HG03280 (cell line): Measurements from ENCODE around the gene FIBP.
"Not testable (repeated sequence)": the region's sequence is repeated elsewhere in the genome, so short reads cannot be mapped to it uniquely, and the experiment has no call there.

Experiments used
- ATAC-seq: cut with Tn5 transposase; IDR thresholded peaks from one replicate; pipeline ENCODE4 v1.9.1; 2021; ENCODE audit warnings: mild to moderate bottlenecking, moderate library complexity; ENCODE audit not compliant: unreplicated experiment

Gene FIBP

DNA sequence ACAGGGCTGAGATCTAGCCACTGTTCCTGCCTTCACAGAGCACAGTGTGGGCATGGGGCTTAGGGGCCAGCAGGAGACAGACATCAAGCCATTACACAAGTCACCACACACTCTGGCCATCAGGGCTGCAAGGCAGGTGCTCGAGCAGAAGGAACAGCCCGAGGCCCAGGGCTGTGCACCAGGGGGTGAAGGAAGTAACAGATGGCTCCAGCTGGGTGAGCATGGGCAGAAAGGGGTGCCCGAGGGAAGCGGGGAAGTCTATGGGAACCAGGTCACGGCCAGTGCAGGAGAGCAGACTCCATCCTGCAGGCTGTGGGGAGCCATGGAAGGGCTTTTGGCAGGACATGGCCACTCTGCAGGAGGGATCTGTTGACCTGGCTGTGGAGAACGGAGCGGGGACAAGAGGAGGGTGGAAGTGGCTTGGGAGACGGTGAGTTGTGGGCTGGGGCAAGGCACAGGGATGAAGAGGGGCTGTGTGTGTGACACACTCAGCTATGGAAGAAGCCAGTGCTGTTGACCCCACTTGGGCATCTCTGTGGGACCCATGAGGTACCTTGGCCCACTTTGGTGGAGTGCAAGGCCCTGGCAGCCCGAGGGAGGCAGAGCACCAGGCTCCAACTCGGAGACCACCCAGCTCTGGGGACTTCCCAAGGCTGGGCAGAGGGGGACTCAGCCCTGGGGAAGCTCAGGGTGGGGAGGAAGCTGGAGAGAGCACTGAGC is 27.0 kb upstream of the FIBP start:
- ATAC-seq = no peak

DNA sequence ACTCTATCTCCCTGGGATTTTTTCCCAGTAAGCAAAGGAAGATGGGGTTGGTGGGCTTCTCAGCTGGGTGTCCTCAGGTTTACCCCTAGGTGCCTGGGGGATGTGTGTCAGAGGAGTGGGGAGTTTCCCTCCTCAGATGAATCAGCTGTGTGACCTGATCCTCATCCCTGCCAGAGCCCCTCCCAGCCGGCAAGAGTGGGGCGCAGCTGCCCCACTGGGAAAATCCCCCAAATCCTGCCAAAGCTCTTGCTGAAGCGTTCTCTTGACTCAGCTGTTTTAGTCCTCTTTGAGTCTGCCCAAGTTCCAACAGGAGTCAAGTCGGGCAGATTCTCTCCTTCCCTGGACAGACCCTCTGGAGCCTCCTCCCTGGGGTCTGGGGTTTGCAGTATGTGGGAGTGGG is 24.6 kb upstream of the FIBP start:
- no peak for ATAC-seq

DNA sequence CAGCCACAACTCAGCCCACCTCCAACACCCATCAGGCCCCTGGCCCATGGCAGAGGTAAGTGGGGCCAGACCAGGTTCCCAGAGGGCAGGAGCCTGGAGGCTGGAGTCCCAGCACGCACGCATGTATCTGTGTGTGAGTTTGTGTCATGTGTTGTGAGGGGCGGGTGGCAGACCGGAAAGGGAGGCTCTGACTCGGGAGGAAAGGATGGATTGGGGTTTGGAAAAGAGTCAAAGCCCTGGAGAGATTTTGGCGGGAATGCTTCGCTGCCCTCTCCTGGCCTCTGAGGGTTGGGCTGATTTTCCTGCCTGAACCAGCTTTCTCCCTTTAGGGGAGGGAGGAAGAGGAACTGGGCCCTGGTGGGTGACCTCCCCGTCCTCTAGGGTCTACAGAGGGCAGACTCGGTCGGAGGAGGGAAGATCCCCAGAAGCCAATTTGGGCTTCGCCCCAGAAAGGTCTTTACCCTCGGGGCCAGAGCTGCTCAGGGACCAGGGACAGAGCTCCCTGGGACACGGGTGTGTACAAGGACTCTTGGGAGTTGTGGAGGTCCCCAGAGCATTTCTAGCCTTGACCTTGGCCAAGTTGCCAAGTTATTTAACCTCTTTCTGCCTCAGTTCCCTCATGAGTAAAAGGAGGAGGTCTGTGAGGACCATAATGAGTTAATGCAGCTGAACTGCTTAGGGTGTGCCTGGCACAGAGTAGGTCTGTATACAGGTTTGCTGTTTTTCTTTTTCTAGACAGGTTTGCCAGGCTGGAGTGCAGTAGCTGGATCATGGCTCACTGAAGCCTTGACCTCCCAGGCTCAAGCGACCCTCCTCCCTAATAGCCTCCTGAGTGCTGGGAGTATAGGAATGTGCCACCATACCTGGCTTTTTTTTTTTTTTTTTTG is 23.7 kb upstream of the FIBP start:
- no peak for ATAC-seq

- ATAC-seq = no peak
Measured at GRCh38 chr11:65907878-65908277, 19.6 kb upstream of the FIBP start.

DNA sequence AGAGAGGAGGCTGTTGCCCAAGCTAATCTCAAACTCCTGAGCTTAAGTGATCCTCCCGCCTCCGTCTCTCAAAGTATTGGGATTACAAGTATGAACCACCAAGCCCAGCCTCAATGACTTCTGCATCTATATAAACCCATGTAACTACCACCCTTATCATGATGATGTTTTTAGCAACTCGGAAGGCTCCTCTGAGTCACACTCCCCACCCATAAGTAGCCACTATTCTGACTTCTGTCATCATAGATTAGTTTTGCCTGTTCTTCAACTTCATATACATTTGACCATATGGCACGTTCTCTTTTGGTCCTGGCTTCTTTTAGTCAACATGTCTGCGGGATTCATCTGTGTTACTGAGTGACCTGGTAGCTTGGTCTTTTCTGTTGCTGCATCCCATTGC is 18.3 kb upstream of the FIBP start:
- no peak for ATAC-seq

- no peak for ATAC-seq
Measured at GRCh38 chr11:65903715-65904114, 15.4 kb upstream of the FIBP start.

DNA sequence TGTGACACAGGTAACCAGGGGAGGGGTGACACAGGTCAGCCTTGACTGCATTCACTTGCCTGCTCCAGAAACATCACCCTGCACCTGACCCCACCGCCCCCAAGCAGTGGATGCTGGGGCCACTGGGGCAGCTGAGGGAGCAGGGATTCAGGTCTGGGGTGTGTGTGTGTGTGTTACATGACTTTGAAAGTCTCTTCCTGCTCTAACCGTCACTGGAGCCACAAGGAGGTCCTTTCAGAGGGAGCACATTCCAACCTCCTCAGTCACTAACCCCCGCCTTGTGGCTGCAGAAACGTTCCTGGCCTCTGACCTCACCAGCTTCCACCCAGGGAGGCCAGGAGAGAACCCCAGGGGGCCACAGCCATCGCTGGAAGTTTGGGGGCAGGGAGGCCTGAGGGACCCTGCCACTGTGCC is 14.8 kb upstream of the FIBP start:
- ATAC-seq = no peak

GRCh38 chr11:65900899-65901180 is 12.6 kb upstream of the FIBP start:
- no peak for ATAC-seq

GRCh38 chr11:65900125-65900898 is 12.0 kb upstream of the FIBP start, which contains the start of gene FOSL1:
Gene FOSL1 (minus strand): TSS chr11:65900388. CDS start chr11:65900339, 49 bp downstream.
- ATAC-seq = peak; percentile 74

GRCh38 chr11:65899356-65900124 is 11.3 kb upstream of the FIBP start:
- ATAC-seq = peak; percentile 11

DNA sequence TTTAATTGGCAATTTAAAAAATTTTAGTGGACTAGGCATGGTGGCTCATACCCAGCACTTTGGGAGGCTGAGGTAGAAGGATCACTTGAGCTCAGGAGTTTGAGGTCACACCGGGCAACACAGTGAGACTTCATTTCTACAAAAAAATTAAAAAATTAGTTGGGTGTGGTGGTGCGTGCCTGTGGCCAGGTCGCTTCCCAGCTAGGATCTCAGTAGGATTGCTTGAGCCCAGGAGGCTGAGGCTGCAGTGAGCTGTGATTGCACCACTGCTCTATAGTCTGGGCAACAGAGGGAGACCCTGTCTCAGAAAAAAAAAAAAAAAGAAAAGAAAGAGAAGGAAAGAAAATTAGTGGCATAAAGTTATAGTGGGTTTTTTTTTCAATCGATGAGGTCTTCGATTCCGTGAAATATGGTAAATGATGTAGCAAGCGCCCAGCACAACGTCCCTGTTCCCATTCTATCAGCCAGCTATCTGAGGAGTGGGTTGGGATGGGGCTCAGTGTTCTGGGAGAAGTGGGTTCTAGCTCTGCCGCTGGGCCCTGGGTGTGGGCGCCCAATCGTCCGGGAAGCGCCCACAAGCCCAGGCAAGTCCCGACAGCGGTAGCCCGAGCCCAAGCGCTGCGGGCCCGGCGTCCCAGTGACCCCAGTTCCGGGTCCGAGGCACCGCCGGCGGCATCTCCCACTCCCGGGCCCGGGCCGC is 10.5 kb upstream of the FIBP start:
- no peak for ATAC-seq

DNA sequence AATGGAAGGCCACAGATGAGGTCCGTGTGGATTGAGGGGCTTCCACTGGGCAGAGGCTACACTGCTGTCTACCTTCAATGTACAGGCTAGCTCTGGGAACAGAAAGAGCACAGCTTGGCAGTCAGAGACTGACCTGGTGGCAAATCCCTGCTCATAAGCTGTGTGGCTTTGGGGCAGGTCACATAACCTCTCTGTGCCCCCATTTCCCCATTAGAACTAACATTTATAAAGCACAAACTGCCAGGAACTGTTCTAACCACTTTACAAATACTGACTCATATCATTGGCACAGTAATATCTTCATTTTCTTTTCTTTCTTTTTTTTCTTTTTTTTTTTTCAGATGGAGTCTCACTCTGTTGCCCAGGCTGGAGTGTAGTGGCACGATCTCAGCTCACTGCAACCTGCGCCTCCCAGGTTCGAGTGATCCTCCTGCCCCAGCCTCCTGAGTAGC is 8.8 kb upstream of the FIBP start:
- no peak for ATAC-seq

DNA sequence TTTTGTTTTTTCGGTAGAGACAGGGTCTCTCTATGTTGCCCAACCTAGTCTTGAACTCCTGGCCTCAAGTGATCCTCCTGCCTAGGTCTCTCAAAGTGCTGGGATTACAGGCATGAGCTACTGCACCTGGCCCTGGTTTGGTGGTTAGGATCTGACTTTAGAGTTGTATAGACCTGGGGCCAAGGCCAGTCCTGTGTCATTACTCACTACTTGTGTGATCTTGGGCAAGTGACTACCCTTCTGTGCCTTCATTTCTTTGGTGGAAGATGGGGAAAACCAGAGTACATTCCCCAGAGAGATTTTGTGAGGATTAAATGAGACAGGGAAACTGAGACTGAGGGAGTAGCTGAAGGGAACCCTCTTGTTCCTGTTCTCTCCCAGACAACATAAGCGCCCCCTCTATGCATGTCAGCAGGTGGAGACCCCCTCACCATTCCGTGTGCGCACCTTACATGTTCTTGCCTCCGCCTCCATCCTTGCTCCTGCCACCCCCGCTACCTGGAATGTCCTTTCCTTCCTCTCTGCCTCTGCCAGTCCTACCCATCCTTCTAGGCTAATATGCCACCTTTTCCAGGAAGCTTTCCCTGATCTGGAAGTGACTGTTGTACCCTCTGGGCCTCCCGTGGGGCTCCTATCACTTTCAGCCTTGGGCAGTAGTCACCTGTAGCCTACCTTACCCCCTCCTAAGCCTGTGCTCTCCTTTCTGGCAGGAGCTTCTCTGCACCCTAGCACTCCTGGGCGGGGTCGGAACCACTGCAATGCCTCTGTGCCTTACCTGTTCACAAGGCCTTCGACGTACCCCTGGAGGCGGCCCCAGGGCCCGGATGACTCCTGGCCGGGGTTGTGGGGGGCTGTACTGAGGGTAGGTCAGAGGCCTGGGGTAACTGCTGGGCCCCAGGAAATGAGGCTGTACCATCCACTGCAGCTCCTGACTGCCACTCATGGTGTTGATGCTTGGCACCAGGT is 8.0 kb upstream of the FIBP start:
- ATAC-seq = no peak

DNA sequence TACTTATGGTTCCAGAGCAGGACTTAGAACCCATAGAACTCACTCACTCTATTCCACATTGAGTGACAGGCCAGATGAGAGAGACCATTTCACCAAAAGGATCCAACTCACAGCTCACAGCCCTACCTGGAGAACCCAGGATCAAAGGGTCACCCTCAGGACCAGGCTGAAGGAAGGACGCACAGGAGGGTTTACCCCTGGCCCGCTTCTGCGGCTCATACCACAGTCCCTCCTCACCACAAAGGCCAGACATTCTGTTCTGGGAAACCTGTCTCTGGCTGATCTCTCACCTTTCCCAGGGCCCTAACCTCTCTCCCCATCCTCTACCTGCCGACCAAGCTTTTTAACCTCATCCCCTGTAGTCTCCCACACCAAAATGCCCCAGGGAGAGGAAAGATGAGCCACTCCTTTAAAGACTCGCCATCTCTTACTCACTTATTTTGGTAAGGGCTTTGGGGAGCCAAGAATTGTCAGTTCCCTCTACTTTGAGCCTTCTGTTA is 7.3 kb upstream of the FIBP start:
- ATAC-seq = no peak

DNA sequence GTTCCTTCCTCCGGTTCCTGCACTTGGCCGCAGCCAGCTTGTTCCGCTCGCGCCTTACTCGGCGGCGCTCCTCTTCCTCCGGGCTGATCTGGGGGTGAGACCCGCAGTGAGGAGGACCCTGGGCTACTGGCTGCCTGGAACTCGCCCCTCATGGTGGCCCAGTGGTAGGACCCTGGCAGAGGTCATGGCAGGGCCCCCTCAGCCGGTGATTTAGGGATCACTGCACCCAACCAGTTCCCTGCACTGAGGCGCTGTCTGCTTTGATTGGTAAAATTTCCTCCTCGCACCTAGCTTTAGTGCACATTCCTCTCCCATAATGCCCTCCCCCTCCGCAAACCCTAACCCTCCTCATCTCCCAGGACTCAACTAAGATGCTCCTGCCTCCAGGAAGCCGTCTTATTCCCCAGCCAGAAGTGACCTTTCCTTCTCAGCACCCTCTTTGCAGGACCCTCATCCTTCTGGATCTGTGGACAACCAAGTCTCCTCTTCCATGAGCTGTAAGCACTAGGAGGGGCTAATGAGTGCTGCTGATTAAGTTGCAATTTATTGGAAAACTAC is 5.8 kb upstream of the FIBP start:
- no peak for ATAC-seq

DNA sequence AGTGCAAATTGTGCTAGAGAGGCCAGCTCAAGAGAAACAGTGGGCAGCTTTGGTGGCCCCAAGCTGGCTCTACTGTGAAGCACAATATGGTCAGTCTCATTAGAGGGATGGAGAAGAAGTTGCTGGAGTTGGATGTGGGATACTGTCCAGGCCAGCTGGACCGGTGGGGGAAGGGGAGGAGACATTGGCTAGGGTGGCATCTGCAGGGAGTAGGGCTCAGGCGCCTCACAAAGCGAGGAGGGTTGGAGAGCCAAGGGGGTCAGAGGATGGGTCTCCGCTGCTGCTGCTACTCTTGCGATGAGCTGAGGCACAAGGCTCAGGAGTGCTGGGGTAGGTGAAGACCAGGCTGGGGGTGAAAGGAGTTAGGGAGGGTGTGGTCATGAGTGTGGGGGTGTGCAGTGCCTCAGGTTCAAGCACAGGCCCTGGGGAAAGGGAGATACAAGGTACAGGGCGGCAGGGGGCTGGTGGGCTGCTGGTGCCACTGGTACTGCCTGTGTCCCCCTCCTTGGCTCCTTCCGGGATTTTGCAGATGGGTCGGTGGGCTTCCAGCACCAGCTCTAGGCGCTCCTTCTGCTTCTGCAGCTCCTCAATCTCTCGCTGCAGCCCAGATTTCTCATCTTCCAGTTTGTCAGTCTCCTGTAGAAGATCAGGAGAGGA is 4.5 kb upstream of the FIBP start:
- no peak for ATAC-seq

DNA sequence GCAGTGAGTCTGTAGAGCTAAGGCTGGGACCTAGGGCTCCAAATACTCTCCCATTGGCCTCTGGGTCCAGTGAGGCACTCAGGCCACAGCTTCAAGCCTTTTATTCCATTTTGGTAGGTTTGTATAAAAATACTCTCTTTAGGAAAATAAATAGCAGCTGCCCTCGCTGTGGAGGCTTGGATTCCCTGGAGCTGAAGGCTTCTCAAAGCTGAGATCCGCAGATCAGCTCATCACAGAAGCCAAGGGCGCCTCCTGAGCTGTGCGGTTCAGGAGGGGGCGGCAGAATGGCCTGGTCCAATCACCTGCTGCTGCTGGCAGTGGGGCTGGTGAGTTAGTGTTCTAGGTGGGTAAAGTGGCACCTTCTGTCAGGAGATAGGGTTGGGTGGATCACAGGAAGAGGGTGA is 3.9 kb upstream of the FIBP start:
- ATAC-seq = not testable (repeated sequence)
